OCI-LY3 (cell line): ENCODE results near the gene UBAC2.

Experiments
- CTCF ChIP-seq: fragments of 200-600, 300-600 bp; sonication (generic); IDR thresholded peaks from 2 replicates; pipeline ENCODE4 v1.5.1; 2014; ENCODE audit warnings: antibody characterized with exemption, low read length, low read depth
- EZH2phosphoT487 ChIP-seq: fragments of 200-600 bp; shearing (Covaris generic); IDR thresholded peaks from 2 replicates; pipeline ENCODE4 v1.6.1; 2018; ENCODE audit warnings: antibody characterized with exemption, mixed run types, low read depth

GRCh38 chr13:99414048-99414995 lies 213.7 kb downstream of the UBAC2 start:
- TF ChIP-seq CTCF (no peak), EZH2phosphoT487 (no peak)
